ENCODE measurements around the gene EFNB2.

DNA sequence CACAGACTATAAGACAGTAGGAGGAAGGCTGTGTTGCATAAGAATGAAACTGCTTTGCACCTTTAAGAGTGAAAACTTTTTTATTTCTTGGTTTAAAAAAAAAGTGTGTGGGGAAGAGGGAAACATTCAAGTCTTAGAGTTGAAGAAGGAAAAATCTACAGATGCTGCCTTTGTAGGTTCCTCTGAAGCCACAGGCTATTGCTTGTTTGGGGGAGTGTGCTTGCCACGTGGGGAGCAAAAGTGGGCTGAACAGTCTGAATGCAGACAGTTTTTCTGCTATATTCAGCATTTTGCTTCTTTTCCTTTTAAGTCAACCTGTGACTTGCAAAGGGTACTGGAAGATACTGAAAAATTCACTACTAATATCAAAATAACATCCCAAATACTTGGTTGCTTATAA, 36.9 kb downstream of the EFNB2 start:
- TF ChIP-seq, protein P1, sequence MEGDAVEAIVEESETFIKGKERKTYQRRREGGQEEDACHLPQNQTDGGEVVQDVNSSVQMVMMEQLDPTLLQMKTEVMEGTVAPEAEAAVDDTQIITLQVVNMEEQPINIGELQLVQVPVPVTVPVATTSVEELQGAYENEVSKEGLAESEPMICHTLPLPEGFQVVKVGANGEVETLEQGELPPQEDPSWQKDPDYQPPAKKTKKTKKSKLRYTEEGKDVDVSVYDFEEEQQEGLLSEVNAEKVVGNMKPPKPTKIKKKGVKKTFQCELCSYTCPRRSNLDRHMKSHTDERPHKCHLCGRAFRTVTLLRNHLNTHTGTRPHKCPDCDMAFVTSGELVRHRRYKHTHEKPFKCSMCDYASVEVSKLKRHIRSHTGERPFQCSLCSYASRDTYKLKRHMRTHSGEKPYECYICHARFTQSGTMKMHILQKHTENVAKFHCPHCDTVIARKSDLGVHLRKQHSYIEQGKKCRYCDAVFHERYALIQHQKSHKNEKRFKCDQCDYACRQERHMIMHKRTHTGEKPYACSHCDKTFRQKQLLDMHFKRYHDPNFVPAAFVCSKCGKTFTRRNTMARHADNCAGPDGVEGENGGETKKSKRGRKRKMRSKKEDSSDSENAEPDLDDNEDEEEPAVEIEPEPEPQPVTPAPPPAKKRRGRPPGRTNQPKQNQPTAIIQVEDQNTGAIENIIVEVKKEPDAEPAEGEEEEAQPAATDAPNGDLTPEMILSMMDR (IDR thresholded peaks at IDR 0.05): no peak
- no peak for TF ChIP-seq POLR2A (IDR thresholded peaks at IDR 0.05)

Measured in body of pancreas (tissue), 4 donors.